ELF-1 (cell line): ENCODE data around the gene TBX10.
A peak's percentile ranks its signal among the peaks of the same experiment; 100 is the strongest.
"Not testable (repeated sequence)": the region's sequence is repeated elsewhere in the genome, so short reads cannot be mapped to it uniquely, and the experiment has no call there.

Experiments used
- DNase-seq: peaks from one replicate; pipeline ENCODE4 v3.0.0-alpha.2; 2016; ENCODE audit warnings: low read depth, low spot score

TBX10 gene

GRCh38 chr11:67632175-67632981 is 7.2 kb downstream of the TBX10 start:
- no peak for DNase-seq

- no peak for DNase-seq
Observed at GRCh38 chr11:67631853-67632174, 7.7 kb downstream of the TBX10 start.

GRCh38 chr11:67631411-67631810 is 8.2 kb downstream of the TBX10 start:
- no peak for DNase-seq

DNA sequence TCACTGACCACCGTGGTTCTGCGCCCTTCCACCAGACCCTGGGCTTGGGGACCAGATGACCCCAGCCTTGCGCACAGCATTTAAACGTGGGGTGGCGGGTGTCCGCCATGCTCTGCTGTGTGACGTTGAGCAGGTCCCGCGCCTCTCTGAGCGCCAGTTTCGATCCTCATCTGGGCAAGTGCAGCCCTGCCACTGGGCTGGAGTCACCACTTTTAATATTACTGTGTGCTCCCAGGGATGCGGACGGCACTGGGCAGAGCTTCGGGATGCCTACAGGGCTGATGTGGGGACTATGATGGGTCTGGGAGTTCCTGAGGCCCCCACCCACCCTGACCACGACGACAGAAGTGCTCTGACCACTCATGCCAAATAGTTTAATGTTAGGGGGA is 8.6 kb downstream of the TBX10 start:
- no peak for DNase-seq

- DNase-seq = peak; percentile 97
Observed at GRCh38 chr11:67630228-67630942, 9.2 kb downstream of the TBX10 start.

- peak; percentile 91 for DNase-seq
Observed at GRCh38 chr11:67629386-67630227, 10.0 kb downstream of the TBX10 start, which contains the start of gene NUDT8. TSS of gene NUDT8 (minus strand) at chr11:67629937. CDS start at chr11:67629911, 26 bp downstream.

DNA sequence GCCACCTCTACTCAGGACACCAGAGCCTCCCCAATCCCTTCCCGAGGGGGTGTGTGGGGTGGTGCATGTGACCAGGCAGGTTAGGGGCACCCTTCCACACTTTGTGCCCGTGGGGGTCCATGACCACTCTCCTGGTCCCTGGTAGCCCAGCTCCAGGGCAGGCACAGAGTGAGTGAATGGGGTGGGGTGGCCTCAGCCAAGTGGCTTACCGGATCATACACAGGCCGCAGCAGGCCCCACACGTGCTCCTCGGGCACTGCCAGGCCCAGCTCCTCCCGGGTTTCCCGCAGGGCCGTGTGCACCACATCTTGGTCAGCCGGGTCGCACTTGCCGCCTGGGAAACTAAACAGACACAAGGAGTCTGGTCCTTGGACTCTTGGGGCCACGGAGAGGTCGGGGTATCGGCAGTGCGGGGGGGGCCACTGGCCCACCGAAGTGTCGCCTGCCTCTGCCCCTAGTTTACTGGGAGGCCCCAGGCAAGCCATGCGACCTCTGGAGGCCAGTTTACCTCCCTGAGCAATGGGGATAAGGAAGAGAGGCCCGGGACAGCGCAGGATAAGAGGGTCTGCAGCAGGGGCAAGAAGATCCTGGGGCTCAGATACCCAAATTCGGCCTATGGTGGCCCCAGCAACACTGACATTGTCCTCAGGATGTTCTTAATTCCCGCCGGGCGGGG is 10.7 kb downstream of the TBX10 start:
- no peak for DNase-seq

DNA sequence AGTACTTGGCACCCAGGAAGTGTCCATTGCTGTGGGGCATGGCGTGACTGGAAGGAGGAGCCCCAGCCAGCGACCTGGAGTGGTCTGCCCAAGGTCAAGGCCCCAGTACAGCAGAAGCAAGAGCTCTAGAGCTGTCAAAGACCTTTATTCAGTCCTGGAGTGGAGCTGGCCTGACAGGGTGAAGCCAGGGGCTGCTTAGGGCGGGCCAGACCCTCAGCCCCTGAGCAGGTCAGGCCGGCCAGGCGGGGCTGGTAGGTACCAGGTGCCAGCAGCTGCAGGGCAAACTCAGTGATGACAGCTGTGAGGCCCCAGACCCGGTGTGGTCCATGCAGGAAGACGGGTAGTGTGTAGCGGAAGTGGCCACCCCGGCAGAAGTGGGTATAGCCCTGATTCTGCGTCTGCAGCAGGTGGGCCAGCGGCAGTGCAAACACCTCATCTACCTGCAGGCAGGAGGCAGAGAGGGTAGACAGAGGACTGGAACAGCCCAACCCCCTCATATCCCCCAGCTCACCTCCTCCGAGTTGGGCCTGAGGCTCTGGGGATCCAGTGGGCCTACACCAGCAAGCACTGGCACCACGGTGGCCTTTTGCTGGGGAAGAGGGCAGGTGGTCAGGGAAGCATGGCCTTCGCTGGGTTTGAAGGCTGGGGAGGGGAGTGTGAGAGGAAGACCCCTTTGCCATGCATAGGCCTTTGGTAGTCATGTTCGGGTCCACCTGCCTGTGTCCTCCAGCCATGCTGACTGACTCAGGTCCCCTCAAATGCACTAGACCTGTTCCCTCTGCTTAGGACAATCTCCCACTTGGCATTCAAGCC is 11.5 kb downstream of the TBX10 start:
- DNase-seq = peak; percentile 72

DNA sequence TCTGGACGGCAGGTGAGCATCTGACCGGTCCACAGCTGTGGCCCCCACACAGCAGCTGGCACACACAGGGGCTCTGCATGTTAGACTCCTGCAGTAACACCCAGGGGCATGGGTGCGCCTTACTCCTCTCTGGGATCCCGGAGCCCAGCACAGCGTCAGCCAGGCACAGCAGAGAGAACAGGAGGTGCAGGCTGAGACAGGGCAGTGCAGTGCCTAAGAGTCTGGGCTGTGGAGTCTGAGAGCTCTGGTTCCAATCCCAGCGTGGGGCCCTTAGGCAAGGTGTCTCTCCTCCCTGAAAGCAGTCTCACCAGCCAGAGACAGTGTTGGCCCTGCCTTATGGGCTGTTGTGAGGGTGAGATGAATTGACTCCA is 12.1 kb downstream of the TBX10 start:
- DNase-seq = no peak

DNA sequence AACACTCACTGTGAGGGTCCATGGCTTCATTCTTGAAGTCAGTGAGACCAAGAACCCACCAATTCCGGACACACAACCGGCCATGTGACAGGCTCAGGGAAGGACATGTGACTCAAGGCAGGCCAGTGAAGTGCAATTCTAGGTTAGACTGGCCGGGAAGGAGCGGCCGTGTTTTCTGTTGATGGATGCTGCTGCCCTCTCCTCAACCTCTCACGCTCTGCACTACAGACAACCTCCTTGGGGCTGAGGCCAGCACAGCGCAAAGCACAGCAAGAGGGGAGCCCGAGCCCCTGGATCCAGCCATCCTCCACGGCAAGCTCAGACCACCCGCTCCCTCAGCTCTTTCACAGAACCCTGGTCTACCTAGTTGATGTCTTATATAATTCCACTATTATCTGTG is 12.6 kb downstream of the TBX10 start:
- DNase-seq = peak; percentile 56

- DNase-seq = peak; percentile 67
Observed at GRCh38 chr11:67626131-67626833, 13.3 kb downstream of the TBX10 start.

- DNase-seq = not testable (repeated sequence)
Observed at GRCh38 chr11:67623795-67624194, 15.8 kb downstream of the TBX10 start.

DNA sequence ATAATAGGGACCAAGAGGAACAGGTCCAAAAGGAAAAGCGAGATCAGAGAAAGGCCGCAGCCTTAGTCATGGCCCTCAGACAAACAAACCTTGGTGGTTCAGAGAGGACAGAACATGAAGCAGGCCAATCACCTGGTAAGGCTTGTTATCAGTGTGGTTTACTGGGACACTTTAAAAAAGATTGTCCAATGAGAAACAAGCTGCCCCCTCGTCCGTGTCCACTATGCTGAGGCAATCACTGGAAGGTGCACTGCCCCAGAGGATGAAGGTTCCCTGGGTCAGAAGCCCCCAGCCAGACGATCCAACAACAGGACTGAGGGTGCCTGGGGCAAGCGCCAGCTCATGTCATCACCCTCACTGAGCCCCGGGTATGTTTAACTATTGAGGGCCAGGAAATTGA is 16.7 kb downstream of the TBX10 start:
- DNase-seq = not testable (repeated sequence)

GRCh38 chr11:67621928-67622327 is 17.6 kb downstream of the TBX10 start:
- DNase-seq = not testable (repeated sequence)

GRCh38 chr11:67620621-67621020 is 18.9 kb downstream of the TBX10 start:
- DNase-seq = not testable (repeated sequence)

DNA sequence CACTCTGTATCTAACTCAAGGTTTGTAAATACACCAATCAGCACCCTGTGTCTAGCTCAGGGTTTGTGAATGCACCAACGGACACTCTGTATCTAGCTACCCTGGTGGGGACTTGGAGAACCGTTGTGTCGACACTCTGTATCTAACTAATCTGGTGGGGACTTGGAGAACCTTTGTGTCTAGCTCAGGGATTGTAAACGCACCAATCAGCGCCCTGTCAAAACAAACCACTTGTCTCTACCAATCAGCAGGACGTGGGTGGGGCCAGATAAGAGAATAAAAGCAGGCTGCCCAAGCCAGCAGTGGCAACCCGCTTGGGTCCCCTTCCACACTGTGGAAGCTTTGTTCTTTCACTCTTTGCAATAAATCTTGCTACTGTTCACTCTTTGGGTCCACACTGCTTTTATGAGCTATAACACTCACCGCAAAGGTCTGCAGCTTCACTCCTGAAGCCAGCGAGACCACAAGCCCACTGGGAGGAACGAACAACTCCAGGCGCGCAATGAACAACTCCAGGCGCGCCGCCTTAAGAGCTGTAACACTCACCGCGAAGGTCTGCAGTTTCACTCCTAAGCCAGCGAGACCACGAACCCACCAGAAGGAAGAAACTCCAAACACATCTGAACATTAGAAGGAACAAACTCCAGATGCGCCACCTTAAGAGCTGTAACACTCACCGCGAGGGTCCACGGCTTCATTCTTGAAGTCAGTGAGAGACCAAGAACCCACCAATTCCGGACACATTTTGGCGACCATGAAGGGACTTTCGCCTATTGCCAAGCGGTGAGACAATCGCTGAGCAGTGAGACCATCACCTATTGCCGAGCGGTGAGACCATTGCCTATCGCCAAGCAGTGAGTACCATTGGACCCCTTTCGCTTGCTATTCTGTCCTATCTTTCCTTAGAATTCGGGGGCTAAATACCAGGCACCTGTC is 19.6 kb downstream of the TBX10 start:
- peak; percentile 87 for DNase-seq

DNA sequence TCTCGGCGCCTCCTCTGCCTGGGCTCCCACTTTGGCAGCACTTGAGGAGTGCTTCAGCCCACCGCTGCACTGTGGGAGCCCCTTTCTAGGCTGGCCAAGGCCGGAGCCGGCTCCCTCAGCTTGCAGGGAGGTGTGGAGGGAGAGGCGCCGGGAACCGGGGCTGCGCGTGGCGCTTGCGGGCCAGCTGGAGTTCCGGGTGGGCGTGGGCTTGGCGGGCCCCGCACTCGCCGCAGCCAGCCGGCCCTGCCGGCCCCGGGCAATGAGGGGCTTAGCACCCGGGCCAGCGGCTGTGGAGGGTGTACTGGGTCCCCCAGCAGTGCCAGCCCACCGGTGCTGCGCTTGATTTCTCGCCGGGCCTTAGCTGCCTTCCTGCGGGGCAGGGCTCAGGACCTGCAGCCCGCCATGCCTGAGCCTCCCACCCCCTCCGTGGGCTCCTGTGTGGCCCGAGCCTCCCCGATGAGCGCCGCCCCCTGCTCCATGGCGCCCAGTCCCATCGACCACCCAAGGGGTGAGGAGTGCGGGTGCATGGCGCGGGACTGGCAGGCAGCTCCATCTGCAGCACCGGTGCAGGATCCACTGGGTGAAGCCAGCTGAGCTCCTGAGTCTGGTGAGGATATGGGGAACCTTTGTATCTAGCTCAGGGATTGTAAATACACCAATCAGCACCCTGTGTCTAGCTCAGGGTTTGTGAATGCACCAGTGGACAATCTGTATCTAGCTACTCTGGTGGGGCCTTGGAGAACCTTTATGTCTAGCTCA is 20.5 kb downstream of the TBX10 start:
- DNase-seq = not testable (repeated sequence)

- no peak for DNase-seq
Observed at GRCh38 chr11:67617243-67617953, 22.2 kb downstream of the TBX10 start.
